SK-N-SH treated with all-trans-retinoic acid at 6 μM for 48 hours (cell line): ENCODE measurements around the gene PXK.

Experiments
- ATAC-seq: fragments of 200-7000 bp; cut with Tn5 transposase; 3 replicates; pipeline ENCODE4 v1.9.1; 2020; ENCODE audit warnings: mild to moderate bottlenecking, moderate library complexity
- ARNTL ChIP-seq: fragments of 450-650 bp; formaldehyde crosslinking; IDR thresholded peaks from 2 replicates; pipeline ENCODE4 v1.5.0; 2020; ENCODE audit warnings: low read depth, mild to moderate bottlenecking, moderate library complexity, borderline replicate concordance
- BACH2 ChIP-seq: fragments of 250-450 bp; sonication (Bioruptor Pico); IDR thresholded peaks from 2 replicates; pipeline ENCODE4 v1.9.0; 2021; ENCODE audit warnings: mild to moderate bottlenecking, borderline replicate concordance
- CSDC2 ChIP-seq: fragments of 250-450 bp; sonication (Bioruptor Pico); IDR thresholded peaks from 2 replicates; pipeline ENCODE4 v1.5.0; 2020; ENCODE audit warnings: mild to moderate bottlenecking, moderate library complexity
- ESRRG ChIP-seq: fragments of 250-450 bp; sonication (Bioruptor Pico); IDR thresholded peaks from 2 replicates; pipeline ENCODE4 v1.6.1; 2021; ENCODE audit warnings: mild to moderate bottlenecking
- GLIS3 ChIP-seq: fragments of 250-450 bp; sonication (Bioruptor Pico); IDR thresholded peaks from 2 replicates; pipeline ENCODE4 v1.5.0; 2020; ENCODE audit warnings: mild to moderate bottlenecking, moderate library complexity
- ISL1 ChIP-seq: fragments of 250-450 bp; sonication (Bioruptor Pico); IDR thresholded peaks from 2 replicates; pipeline ENCODE4 v2.1.2; 2022; ENCODE audit warnings: mild to moderate bottlenecking, moderate library complexity
- OSR1 ChIP-seq: fragments of 250-450 bp; sonication (Bioruptor Pico); IDR thresholded peaks from 2 replicates; pipeline ENCODE4 v1.8.0; 2022; ENCODE audit warnings: moderate library complexity, mild to moderate bottlenecking, inconsistent platforms
- PPARA ChIP-seq: fragments of 250-450 bp; sonication (Bioruptor Pico); IDR thresholded peaks from 2 replicates; pipeline ENCODE4 v1.5.0; 2020; ENCODE audit warnings: mild to moderate bottlenecking, borderline replicate concordance
- RARB ChIP-seq: fragments of 250-450 bp; sonication (Bioruptor Pico); IDR thresholded peaks from 2 replicates; pipeline ENCODE4 v1.8.0; 2021; ENCODE audit warnings: mild to moderate bottlenecking, moderate library complexity
- SNAI2 ChIP-seq: fragments of 250-450 bp; sonication (Bioruptor Pico); IDR thresholded peaks from 2 replicates; pipeline ENCODE4 v1.5.0; 2020; ENCODE audit warnings: mild to moderate bottlenecking, moderate library complexity
- TCF4 ChIP-seq: fragments of 250-450 bp; sonication (Bioruptor Pico); IDR thresholded peaks from 2 replicates; pipeline ENCODE4 v1.8.0; 2021; ENCODE audit warnings: mild to moderate bottlenecking, moderate library complexity, borderline replicate concordance
- ZC3H10 ChIP-seq: fragments of 250-450 bp; sonication (Bioruptor Pico); IDR thresholded peaks from 2 replicates; pipeline ENCODE4 v1.5.1; 2021; ENCODE audit warnings: mild to moderate bottlenecking, moderate library complexity
- ZFP3 ChIP-seq: fragments of 250-450 bp; sonication (Bioruptor Pico); IDR thresholded peaks from 2 replicates; pipeline ENCODE4 v1.5.0; 2020; ENCODE audit warnings: mild to moderate bottlenecking, moderate library complexity
- ZFP30 ChIP-seq: fragments of 450-650 bp; formaldehyde crosslinking; IDR thresholded peaks from 2 replicates; pipeline ENCODE4 v1.5.0; 2022; ENCODE audit warnings: mild to moderate bottlenecking, moderate library complexity
- ZNF565 ChIP-seq: fragments of 450-650 bp; formaldehyde crosslinking; conservative IDR thresholded peaks from 2 replicates; pipeline ENCODE4 v1.5.0; 2020; ENCODE audit warnings: low read depth, mild to moderate bottlenecking, moderate library complexity
- ZNF8 ChIP-seq: fragments of 450-650 bp; formaldehyde crosslinking; IDR thresholded peaks from 2 replicates; pipeline ENCODE4 v1.5.0; 2020; ENCODE audit warnings: mild to moderate bottlenecking, moderate library complexity
- TF ChIP-seq, protein P1 (sequence below): fragments of 250-450 bp; sonication (Bioruptor Pico); IDR thresholded peaks from 2 replicates; pipeline ENCODE4 v1.8.0; 2020; ENCODE audit warnings: mild to moderate bottlenecking, moderate library complexity, borderline replicate concordance
- TF ChIP-seq, protein P2 (sequence below): fragments of 250-450 bp; sonication (Bioruptor Pico); IDR thresholded peaks from 2 replicates; pipeline ENCODE4 v1.5.1; 2020; ENCODE audit warnings: low read depth, mild to moderate bottlenecking, moderate library complexity
- TF ChIP-seq, protein P3 (sequence below): fragments of 250-450 bp; sonication (Bioruptor Pico); IDR thresholded peaks from 2 replicates; pipeline ENCODE4 v1.5.1; 2021; ENCODE audit warnings: mild to moderate bottlenecking, moderate library complexity
- TF ChIP-seq, protein P4 (sequence below): fragments of 250-450 bp; sonication (Bioruptor Pico); IDR thresholded peaks from 2 replicates; pipeline ENCODE4 v1.5.0; 2020; ENCODE audit warnings: mild to moderate bottlenecking, moderate library complexity
- TF ChIP-seq, protein P5 (sequence below): fragments of 250-450 bp; sonication (Bioruptor Pico); IDR thresholded peaks from 2 replicates; pipeline ENCODE4 v1.8.0; 2021; ENCODE audit warnings: low read depth, mild to moderate bottlenecking, moderate library complexity, borderline replicate concordance

Gene PXK

DNA sequence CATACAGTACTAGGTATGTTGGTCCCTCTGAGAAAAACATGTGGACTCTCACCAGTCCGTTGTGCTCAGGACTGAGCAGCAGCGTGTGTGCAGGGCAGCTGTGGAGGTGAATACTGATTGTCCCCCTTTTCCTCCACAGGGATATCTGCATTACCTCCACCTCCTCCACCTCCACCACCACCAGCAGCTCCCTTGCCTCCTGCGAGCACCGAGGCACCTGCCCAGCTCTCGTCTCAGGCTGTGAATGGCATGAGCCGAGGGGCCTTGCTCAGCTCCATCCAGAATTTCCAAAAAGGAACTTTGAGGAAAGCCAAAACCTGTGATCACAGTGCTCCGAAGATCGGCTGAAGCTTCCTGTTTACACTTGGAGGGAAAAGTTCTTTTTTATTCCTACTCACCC, 91.9 kb downstream of the PXK start:
- no peak for ATAC-seq
- TF ChIP-seq ZNF8 (CRISPR knock-in tag) (no peak), OSR1 (CRISPR knock-in tag) (no peak), GLIS3 (CRISPR knock-in tag) (no peak), CSDC2 (CRISPR knock-in tag) (no peak), PPARA (CRISPR knock-in tag) (no peak), BACH2 (no peak), ESRRG (CRISPR knock-in tag) (no peak), SNAI2 (no peak), ZC3H10 (no peak), ARNTL (CRISPR knock-in tag) (no peak), TCF4 (no peak), ZNF565 (CRISPR knock-in tag) (no peak), ZFP3 (CRISPR knock-in tag) (no peak), ISL1 (no peak)
- TF ChIP-seq, protein P1, sequence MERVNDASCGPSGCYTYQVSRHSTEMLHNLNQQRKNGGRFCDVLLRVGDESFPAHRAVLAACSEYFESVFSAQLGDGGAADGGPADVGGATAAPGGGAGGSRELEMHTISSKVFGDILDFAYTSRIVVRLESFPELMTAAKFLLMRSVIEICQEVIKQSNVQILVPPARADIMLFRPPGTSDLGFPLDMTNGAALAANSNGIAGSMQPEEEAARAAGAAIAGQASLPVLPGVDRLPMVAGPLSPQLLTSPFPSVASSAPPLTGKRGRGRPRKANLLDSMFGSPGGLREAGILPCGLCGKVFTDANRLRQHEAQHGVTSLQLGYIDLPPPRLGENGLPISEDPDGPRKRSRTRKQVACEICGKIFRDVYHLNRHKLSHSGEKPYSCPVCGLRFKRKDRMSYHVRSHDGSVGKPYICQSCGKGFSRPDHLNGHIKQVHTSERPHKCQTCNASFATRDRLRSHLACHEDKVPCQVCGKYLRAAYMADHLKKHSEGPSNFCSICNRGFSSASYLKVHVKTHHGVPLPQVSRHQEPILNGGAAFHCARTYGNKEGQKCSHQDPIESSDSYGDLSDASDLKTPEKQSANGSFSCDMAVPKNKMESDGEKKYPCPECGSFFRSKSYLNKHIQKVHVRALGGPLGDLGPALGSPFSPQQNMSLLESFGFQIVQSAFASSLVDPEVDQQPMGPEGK (CRISPR knock-in tag) = no peak
- TF ChIP-seq, protein P2, sequence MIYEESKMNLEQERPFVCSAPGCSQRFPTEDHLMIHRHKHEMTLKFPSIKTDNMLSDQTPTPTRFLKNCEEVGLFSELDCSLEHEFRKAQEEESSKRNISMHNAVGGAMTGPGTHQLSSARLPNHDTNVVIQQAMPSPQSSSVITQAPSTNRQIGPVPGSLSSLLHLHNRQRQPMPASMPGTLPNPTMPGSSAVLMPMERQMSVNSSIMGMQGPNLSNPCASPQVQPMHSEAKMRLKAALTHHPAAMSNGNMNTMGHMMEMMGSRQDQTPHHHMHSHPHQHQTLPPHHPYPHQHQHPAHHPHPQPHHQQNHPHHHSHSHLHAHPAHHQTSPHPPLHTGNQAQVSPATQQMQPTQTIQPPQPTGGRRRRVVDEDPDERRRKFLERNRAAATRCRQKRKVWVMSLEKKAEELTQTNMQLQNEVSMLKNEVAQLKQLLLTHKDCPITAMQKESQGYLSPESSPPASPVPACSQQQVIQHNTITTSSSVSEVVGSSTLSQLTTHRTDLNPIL = no peak

DNA sequence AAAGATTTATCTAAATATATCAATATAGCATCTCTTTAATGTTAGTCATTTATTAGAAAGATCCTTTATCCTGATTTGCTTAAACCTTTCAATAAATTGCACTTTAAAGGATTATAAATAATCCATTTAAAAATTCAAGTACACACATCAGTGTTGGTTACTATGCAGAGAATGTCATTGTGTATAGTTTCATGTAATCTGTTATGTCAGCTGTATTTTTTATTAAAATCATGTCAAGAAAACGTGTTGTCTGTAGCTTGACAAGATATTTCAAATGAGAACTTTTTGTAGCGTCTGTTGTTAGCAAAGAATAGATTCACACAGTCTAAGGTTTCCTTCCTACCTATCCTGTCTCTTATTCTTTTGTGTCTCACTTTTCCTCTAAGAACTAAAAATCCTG, 93.1 kb downstream of the PXK start:
- no peak for TF ChIP-seq ARNTL (CRISPR knock-in tag)
- TF ChIP-seq OSR1 (CRISPR knock-in tag) = no peak
- no peak for ATAC-seq

DNA sequence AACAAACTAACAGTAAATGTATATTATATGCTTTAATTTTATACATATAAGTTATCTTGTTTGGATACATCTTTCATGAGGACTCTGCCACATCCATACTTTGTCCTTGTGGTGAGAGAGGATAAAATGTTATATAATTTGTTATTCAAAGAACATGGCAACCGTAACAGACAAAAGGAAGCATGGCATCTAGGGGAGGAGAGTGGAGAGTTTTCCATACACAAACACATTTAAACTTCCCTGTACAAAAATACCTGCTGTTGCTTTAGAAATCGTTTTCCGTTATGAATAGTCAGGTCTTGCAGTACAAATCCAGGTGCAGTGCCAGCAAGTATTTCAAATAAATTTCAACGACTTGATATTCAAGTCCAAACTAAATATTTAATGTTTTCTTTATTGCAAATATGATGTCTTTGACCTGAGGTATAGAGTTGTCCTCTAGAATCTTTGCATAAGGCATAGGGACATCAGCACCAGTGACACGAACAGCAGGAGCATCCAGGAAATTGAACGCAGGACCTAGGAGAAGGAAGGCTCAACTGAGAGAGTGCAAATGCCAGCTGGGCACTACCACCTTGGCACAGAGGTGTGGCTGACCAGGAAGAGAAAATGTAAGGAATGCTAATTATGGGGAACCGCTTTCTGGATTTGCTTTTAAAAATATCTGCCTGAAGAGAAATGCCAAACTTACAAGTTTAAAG, 95.1 kb downstream of the PXK start:
- TF ChIP-seq ZNF8 (CRISPR knock-in tag) (no peak), ZC3H10 (no peak), SNAI2 (no peak), ISL1 (no peak), TCF4 (no peak), RARB (no peak), ZFP30 (no peak), CSDC2 (CRISPR knock-in tag) (no peak), ARNTL (CRISPR knock-in tag) (no peak), PPARA (CRISPR knock-in tag) (no peak), BACH2 (no peak), ZNF565 (CRISPR knock-in tag) (no peak)
- TF ChIP-seq, protein P3, sequence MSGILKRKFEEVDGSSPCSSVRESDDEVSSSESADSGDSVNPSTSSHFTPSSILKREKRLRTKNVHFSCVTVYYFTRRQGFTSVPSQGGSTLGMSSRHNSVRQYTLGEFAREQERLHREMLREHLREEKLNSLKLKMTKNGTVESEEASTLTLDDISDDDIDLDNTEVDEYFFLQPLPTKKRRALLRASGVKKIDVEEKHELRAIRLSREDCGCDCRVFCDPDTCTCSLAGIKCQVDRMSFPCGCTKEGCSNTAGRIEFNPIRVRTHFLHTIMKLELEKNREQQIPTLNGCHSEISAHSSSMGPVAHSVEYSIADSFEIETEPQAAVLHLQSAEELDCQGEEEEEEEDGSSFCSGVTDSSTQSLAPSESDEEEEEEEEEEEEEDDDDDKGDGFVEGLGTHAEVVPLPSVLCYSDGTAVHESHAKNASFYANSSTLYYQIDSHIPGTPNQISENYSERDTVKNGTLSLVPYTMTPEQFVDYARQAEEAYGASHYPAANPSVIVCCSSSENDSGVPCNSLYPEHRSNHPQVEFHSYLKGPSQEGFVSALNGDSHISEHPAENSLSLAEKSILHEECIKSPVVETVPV = no peak
- TF ChIP-seq, protein P4, sequence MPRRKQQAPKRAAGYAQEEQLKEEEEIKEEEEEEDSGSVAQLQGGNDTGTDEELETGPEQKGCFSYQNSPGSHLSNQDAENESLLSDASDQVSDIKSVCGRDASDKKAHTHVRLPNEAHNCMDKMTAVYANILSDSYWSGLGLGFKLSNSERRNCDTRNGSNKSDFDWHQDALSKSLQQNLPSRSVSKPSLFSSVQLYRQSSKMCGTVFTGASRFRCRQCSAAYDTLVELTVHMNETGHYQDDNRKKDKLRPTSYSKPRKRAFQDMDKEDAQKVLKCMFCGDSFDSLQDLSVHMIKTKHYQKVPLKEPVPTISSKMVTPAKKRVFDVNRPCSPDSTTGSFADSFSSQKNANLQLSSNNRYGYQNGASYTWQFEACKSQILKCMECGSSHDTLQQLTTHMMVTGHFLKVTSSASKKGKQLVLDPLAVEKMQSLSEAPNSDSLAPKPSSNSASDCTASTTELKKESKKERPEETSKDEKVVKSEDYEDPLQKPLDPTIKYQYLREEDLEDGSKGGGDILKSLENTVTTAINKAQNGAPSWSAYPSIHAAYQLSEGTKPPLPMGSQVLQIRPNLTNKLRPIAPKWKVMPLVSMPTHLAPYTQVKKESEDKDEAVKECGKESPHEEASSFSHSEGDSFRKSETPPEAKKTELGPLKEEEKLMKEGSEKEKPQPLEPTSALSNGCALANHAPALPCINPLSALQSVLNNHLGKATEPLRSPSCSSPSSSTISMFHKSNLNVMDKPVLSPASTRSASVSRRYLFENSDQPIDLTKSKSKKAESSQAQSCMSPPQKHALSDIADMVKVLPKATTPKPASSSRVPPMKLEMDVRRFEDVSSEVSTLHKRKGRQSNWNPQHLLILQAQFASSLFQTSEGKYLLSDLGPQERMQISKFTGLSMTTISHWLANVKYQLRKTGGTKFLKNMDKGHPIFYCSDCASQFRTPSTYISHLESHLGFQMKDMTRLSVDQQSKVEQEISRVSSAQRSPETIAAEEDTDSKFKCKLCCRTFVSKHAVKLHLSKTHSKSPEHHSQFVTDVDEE = no peak
- TF ChIP-seq, protein P5, sequence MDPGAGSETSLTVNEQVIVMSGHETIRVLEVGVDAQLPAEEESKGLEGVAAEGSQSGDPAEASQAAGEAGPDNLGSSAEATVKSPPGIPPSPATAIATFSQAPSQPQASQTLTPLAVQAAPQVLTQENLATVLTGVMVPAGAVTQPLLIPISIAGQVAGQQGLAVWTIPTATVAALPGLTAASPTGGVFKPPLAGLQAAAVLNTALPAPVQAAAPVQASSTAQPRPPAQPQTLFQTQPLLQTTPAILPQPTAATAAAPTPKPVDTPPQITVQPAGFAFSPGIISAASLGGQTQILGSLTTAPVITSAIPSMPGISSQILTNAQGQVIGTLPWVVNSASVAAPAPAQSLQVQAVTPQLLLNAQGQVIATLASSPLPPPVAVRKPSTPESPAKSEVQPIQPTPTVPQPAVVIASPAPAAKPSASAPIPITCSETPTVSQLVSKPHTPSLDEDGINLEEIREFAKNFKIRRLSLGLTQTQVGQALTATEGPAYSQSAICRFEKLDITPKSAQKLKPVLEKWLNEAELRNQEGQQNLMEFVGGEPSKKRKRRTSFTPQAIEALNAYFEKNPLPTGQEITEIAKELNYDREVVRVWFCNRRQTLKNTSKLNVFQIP (CRISPR knock-in tag) = no peak
- no peak for ATAC-seq
